HG03378 (cell line): ENCODE results near the gene COX6B2.

Experiments
- ATAC-seq: cut with Tn5 transposase; IDR thresholded peaks from one replicate; pipeline ENCODE4 v1.9.1; 2021; ENCODE audit warnings: mild to moderate bottlenecking, moderate library complexity; ENCODE audit not compliant: unreplicated experiment

The COX6B2 gene

DNA sequence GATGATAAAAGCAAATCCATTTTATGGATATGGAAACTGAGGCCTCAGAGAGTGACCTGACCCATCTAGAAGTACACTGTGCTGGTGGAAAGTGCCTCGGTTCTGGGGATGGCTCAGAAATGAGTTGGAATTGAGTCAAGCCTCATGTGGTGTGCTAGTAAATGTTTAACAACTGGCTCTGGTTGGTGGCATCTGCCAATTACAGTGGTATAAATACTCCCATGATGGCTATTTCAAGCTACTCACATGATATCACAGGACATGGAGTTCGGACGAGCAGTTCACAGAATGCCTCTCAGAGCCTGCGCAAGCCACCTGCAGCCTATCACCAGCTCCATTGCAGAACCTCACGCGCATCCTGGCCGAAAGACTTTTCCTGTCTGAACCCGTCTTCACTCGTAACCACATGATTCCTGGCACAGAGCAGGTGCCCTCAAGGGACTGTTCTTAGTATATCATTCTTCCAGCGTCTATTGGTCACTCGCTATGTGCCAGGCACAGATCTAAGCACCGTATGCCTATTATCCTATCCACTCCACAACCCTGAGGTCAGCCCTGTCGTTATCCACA is 38.5 kb downstream of the COX6B2 start:
- no peak for ATAC-seq

DNA sequence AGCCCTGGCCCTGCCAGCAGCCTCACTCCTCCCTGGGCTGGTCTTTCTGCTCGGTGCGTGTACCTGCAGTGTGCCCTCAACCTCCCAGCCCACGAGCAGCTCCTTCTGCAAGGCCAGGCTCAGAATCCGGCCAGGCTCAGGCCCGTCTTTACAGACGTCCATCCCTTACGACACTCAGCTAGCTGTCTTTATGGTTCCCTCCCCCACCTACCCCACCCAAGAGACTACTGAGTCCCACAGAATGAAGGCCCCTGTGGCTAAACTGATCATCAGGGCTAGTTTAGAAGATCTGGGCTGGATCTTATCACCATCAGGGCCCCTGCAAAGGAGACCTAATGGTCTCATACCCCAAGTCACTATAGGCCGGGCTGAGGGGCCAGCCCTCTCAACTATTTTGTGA is 40.1 kb downstream of the COX6B2 start:
- ATAC-seq = no peak

DNA sequence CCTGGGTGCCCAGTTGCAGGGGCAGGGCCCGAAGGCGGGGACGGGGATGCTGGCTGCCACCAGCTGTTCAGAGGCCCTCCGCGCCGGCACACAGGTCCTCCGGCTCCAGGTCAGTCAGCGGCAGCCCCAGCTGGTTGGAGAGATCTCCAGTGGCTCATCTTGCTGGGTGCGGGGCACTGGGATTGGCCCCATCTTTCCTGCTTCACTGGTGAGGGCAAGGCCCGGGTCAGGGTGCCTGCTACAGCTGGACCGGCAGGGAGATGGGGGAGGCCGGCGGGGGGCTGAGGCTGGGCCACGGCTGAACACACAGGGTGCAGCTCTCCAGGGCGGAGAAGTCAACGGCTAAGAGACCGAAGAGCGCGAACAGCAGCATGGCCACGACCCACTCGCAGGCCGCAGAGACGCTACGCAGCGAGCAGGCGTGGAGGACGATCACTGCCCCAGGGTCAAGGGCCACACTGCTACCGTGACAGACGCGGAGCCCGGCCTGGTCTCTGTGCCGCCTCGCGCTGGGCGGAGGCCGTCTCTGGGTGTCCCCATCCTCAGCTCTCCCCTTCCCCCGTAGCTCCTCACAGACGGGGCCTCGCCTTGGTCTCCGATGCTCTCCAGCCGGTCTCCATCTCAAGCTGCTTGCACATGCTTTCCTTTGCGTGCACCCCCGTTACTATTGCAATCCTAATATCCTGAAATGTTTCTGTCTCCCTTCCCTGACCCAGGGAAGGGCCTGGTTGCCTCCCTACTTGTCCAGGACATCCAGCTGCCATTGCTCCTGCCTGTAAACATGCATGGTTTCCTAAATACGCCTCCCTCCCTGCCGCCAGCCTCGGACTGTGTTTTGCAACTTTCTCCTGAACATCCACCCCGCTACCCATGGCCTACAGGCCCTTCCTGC is 41.7 kb downstream of the COX6B2 start:
- no peak for ATAC-seq

DNA sequence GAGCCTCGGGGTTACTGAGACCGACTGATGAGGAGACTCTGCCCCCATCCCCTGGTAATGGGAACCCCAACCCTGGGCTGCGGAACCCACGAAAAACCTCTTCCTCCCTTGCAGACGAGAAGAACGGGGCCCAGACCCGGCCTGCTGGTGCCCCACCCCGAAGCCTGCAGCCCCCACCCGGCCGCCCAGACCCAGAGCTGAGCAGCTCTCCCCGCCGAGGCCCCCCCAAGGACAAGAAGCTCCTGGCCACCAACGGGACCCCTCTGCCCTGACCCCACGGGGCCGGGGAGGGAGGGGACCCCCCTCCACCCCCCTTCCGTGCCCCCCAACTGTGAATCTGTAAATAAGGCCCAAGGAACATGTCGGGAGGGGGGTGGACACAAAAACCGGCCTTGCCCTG is 42.7 kb downstream of the COX6B2 start:
- ATAC-seq = no peak

DNA sequence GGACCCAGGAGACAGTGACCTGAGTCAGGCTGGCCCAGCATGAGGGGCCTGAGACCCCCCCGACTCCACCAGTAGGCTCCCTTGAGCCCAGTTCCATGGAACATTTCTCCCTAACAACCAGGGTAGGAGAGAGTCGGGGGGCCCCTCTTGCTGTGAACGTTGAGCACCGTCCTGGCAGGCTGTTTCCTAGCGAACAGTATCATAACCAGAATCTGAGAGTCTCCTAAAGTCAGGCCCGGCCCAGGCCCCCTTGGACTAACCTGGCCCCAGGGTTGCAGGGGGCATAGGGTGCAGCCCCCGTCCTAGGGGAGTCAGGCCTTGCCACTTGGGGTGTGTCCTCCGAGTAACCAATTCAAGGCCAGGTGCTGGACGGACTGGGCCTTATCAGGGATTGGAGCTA is 43.1 kb downstream of the COX6B2 start:
- ATAC-seq = no peak

DNA sequence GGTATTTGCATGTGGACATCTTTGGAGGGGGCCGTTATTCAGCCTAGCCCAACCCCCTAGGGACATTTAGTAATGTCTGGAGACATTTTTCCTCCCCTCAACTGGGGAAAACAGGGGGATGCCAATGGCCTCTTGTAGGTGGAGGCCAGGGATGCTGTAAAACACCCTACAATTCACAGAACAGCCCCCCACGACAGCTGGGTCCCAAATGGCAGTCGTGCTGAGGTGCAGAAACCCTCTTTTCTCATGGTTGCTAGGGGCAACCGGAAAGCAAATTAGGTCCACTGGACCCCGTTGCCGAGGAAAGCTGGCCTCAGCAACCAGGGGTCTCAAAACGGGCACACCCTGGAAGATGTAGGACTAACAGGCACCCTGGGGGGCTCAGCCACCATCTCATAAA is 44.0 kb downstream of the COX6B2 start:
- no peak for ATAC-seq

DNA sequence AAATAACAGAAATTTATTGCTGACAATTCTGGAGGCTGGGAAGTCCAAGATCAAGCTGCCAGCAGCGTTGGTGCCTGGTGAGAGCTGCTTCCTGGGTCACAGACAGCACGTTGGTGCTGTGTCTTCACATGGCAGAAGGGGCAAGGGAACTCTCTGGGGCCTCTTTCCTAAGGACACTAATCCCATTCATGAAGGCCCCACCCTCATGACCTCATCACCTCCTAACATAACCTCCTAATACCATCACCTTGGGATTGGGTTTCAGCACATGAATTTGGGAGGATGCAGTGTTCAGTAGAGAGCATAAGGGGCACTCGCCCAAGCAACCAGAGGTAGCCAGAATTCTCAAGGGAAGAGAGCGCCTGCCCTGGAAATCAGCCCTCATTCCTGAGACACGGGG is 45.1 kb downstream of the COX6B2 start:
- ATAC-seq = no peak

DNA sequence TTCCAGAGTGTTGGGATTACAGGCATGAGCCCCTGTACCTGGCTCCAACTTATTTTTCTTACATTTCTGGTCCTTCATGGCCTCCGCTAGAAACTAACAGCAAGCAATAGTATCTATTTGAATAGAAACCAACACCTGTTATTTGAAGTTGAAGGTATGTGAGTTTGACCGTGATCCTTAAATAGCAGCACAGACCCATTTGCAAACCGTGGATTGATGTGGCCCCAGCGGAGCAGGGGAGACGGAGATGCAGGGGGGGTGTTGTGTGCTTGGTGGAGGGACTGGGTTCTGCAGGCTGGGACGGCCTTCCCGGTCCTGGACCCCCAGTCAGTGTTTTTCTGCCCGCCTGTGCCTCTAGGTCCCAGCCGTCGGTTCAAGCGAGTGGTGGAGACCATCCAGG is 46.2 kb downstream of the COX6B2 start:
- no peak for ATAC-seq

DNA sequence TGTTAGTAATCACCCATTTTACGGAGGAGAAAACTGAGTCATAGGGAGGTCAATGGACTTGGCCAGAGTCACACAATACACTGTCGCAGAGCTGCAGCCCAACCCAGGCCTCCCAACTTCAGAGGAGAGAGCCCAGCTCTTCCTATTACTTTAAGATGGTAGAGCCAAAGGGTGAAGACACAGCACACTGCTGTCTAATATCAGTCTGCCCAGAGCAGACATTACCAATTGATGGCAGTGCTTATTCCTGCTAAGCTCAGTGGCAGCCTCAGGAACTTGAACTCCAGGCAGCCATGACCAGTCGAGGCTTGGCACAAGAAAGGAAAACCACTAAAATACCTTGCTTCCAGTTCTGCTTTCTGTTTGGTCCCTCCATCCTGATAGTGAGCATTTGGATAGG is 47.8 kb downstream of the COX6B2 start:
- ATAC-seq = no peak

DNA sequence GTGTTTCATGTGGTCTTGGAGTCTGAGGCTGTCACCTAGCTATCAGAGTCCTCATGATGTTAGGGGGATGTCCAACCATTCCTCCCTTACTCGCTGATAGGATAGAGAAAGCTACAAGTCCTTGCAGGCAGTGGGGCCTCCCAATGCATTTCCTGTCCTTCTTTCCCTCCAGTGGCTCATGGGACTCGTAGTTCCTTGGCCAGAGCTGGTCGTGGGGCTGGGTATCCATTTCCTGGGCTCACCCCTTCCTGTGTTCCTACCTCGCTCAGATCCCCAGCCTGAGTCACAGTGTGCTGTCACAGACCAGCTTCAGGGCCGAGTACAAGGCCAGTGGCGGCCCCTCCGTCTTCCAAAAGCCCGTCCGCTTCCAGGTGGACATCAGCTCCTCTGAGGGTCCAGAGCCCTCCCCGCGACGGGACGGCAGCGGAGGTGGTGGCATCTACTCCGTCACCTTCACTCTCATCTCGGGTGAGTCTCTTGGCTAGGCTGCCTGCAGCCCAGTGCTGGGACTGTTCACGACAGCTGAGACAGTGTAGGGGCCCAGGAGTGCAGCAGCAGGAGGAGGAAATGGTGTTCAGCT is 48.4 kb downstream of the COX6B2 start:
- ATAC-seq = no peak

DNA sequence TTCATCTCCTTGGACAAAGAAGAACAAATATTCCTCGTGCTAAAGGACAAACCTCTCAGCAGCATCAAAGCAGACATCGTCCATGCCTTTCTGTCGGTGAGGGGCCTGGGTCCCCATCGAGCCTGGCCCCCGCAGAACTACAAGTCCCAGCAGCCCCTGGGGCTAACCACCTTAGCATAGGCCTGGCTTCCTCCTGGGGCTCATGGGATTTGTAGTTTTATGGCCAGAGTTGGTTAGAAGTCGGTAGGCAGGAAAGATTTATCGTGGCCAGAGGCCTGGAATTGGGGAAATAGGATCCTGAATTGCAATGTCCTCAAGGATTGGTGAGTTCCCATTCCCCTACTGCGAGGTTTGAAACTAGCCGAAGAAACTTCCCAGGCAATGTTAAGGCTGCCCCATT is 49.0 kb downstream of the COX6B2 start:
- no peak for ATAC-seq

DNA sequence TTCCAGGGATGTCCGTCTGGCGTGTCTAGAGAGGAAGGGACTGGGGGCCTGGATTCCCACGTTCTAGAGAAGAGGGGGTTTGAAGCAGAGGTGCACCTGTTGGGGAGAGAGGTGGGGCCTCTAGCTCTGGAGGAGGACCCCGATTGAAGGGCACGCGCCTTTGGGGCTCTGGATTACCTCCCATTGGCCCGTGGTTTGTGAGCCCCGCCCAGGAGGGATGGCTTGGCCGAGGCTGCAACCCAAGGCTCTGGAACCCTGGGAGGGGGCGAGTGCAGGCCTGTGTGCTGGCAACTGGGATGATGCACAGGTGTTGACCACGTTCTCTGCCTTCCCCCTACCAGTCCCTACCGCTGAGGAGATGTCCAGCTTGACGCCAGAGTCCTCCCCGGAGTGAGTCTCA is 49.5 kb downstream of the COX6B2 start:
- no peak for ATAC-seq

DNA sequence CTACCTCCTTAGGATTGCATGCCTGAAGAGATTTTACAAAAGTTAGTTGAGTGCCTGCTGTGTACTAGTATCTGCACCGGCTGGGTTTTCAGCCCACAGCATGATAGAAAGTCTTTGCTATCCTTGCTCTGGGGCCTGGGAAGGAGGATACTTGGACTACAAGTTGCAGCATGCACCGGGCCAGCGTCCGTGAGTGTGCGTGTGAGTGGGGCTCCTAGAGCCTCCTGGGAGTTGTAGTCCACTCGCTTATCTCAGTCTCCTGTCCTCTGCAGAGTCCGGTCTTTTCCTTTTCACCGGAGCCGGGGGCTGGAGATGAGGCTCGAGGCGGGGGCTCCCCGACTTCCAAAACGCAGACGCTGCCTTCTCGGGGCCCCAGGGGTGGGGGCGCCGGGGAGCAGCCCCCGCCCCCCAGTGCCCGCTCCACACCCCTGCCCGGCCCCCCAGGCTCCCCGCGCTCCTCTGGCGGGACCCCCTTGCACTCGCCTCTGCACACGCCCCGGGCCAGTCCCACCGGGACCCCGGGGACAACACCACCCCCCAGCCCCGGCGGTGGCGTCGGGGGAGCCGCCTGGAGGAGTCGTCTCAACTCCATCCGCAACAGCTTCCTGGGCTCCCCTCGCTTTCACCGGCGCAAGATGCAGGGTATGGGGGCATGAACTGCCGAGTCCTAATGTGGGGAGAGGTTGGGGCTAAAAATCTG is 50.1 kb downstream of the COX6B2 start:
- no peak for ATAC-seq

DNA sequence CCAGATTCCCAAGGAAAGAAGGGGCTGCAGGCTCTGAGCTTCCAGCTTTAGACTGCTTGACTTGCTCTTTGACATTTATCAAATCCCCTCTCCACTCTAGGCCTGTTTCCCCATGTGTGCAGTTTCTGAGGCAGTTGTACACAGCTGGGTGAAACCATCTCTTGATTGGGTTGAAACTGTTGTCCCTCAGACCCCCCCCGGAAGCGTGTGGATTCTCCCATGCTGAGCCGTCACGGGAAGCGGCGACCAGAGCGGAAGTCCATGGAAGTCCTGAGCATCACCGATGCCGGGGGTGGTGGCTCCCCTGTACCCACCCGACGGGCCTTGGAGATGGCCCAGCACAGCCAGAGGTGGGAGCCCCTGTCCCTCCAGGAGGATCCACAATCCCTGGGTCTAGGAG is 51.0 kb downstream of the COX6B2 start:
- ATAC-seq = no peak

DNA sequence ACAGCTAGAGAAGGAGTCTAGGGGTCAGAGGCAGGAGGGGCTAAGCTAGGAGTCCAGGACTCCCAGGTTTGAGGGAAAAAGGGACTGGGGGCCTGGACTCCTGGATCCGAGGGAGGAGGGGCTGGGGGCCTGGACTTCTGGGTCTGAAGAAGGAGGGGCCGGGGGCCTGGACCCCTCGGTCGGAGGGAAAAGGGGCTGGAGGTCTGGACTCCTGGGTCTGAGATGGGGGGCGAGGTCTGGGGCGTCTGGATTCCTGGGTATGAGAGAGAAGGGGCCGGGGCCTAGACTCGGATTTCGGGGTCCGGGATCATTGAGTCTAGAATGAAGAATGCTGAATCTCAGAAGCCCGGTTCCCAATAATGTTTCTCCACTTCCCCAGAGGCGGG is 52.2 kb downstream of the COX6B2 start:
- no peak for ATAC-seq

DNA sequence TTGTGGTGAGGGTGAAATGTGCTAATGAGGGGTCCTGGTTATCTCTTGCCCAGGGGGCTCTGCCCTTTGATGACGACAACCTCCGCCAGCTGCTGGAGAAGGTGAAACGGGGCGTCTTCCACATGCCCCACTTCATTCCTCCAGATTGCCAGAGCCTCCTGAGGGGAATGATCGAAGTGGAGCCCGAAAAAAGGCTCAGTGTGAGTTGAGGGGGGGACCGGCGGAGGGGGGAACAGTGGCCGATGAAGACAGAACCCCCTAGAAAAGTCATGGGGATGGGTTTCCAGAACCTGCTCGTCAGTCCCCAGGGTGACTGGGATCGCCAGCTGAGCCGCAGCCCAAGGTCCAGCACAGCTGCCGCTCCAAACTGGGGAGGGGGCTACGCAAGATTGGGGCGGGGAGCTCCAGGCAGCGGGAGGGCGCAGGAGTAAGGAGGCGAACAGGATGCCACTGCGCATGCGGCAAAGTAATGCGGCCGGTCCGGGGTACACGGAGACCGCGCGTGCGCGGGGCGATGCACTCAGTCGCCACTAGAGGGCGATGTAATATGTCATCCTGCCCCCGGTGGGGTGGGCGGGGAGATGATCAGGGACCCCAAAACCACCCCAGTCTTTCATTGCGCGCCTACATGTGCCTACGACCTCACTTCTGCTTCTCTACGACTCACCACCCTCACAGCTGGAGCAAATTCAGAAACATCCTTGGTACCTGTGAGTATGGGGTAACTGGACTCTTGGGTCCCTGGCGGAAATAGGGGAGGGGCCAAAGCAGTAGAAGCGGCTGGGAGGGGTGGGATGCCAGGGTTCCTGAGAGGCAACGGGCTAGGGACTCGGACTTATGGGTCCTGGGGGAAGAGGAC is 52.8 kb downstream of the COX6B2 start:
- ATAC-seq = peak; percentile 60

DNA sequence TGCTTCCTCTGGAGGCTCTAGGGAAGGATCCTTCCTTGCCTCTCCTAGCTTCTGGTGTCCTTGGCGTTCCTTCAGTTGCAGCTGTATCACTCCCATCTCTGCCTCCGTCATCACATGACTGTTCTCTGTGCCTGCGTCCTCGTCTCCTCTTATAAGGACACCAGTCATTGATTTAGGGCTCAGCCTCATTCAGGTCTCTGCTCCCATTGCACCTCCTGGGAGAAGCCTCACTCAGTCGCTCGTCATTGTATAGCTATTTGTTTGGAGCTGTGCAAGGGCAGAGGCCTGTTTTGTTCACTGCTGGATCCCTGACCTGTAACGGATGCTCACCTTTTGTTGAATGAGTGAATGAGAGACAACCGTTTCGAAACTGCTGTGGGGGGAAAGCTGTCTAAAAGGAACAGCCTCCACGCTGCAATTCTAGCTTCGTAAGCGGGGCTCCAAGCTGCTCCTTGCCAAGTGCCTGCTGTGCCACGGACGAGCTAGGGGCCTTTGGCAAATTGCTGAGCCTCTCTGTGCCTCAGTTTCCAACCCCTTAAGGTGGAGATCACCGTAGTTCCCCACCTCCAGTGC is 53.5 kb downstream of the COX6B2 start:
- ATAC-seq = no peak

DNA sequence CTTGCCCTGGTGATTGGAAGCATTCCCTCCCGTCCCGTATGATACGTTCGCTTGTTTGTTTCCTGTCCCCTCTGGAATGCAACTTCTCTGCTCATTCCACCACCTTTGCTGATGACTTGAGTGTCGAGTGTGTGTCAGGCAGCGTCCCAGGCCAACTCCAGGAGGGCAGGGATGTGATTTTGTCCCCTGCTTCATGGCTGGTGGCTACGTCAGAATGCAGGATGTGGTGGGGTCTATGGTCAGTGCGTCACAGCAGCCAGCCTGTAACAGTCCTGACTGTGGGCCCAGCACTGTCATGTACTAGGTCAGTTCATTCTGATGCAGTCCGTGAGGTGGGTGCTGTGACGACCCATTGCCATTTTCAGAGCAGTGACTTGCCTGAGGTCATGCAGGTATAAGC is 54.5 kb downstream of the COX6B2 start:
- ATAC-seq = no peak
